ENCODE measurements around the gene PGPEP1.

Gene PGPEP1

DNA sequence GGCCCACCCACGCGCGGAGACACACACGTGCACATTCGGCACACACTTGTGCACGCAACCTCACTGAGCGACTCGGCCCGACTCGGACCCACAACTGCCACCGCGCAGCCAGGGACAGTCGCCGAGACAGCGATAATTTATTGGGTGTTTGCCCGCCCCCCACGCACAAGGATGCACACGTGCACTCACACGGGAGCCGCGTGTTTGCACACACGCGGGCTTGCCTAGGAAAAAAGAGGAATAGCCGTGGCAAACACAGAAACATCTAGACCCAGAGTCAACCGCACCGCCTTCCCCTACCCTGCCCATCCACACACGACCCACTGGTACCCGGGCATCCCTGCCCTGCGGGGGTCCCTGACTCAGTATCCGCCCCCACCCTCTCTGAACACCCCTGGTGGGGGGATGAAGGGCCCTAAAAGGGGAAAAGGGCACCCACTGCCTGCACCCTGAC, 77.7 kb downstream of the PGPEP1 start:
- no peak for DNase-seq (ENCODE audit: low read depth in 2 of 2)

DNA sequence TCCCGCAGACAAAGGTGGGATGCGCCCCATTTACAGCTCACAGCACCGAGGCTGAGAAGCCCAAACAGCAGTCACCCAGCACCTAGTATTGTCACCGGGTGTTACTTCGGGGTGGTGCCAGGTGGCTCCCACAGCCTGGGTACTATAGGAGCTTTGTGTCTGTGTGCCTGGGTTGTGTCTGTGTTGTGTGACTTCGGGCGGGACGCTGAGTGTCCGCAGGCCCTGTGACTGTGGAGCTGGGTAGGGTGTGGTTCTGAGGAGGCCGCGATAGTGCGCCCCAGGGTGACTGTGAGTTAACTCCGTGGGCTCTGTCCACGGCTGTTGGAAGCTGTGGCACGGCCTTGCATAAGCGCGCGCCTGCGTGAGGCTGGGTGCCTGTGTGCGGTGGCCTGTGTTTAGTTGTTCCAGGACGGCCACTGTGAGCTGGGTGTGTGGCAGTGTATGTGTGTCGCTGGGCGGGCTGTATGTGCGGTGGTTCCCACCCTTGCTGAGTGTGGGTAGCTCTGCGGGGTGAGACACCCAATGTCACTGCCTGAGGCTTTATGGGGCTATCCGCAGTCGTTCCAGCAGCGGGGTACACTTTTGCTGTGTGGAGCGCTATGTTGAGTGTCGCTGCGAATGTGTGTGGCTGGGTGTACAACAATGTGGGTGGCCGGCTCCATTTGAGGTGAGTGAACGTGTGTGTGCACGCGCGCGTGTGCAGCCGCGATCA, 78.2 kb downstream of the PGPEP1 start:
- no peak for DNase-seq (ENCODE audit: low read depth in 2 of 2)

GRCh38 chr19:18419195-18419698, 78.8 kb downstream of the PGPEP1 start, which contains the start of gene SSBP4:
TSS of gene SSBP4 (plus strand) at chr19:18419398. CDS start at chr19:18419649, 251 bp downstream.
- DNase-seq (ENCODE audit: low read depth in 2 of 2) = no peak
